Neural cell (in vitro differentiated cells): Measurements from ENCODE around the gene CHKB. TPM values are rescaled to one million over a fixed set of nuclear protein-coding genes. Genes with fewer than 3 reads are reported as not detected.

ENCODE experiments used
- H2AFZ ChIP-seq: fragments of 200-600, 300-800 bp; sonication (generic), shearing (Covaris generic); 2 replicates; pipeline ENCODE4 v1.6.0; 2014; ENCODE audit warnings: low read depth, mild to moderate bottlenecking, antibody characterized with exemption, low read length, moderate library complexity
- H3F3A ChIP-seq: fragments of 200-600 bp; shearing (Covaris generic); 2 replicates; pipeline ENCODE4 v1.6.1; 2016; ENCODE audit warnings: mild to moderate bottlenecking, moderate library complexity, mixed read lengths, antibody characterized with exemption, low read length; ENCODE audit not compliant: insufficient read depth, poor library complexity, severe bottlenecking
- H3K27ac ChIP-seq: fragments of 200-600, 300-800 bp; sonication (generic), shearing (Covaris generic); 2 replicates; pipeline ENCODE4 v1.5.1; 2014; ENCODE audit warnings: mild to moderate bottlenecking, low read length, moderate library complexity
- H3K27me3 ChIP-seq: fragments of 300-800, 200-600 bp; sonication (generic), shearing (Covaris generic); 2 replicates; pipeline ENCODE4 v1.6.0; 2014; ENCODE audit warnings: mild to moderate bottlenecking, low read depth, low read length, moderate library complexity; ENCODE audit not compliant: insufficient read depth
- H3K36me3 ChIP-seq: fragments of 300-800, 200-600 bp; sonication (generic), shearing (Covaris generic); 2 replicates; pipeline ENCODE4 v1.5.1; 2014; ENCODE audit warnings: mild to moderate bottlenecking, antibody characterized with exemption, low read length, moderate library complexity; ENCODE audit not compliant: insufficient read depth
- H3K4me2 ChIP-seq: fragments of 300-800, 200-600 bp; sonication (generic), shearing (Covaris generic); 2 replicates; pipeline ENCODE4 v1.6.0; 2014; ENCODE audit warnings: mild to moderate bottlenecking, low read length
- H3K4me3 ChIP-seq: fragments of 300-800, 200-600 bp; sonication (generic), shearing (Covaris generic); 2 replicates; pipeline ENCODE4 v1.5.1; 2014; ENCODE audit warnings: mild to moderate bottlenecking, low read length, moderate library complexity
- H3K79me2 ChIP-seq: fragments of 200-600 bp; shearing (Covaris generic); replicated peaks from 2 replicates; pipeline ENCODE4 v1.6.0; 2014; ENCODE audit warnings: mild to moderate bottlenecking, low read length, moderate library complexity; ENCODE audit not compliant: insufficient read depth
- H3K9ac ChIP-seq: fragments of 300-800, 200-600 bp; sonication (generic), shearing (Covaris generic); 2 replicates; pipeline ENCODE4 v1.6.1; 2016; ENCODE audit warnings: mild to moderate bottlenecking, low read length, mixed read lengths
- H3K9me2 ChIP-seq: fragments of 200-600 bp; shearing (Covaris generic); 2 replicates; pipeline ENCODE4 v1.6.1; 2016; ENCODE audit warnings: mild to moderate bottlenecking, low read length, mixed read lengths; ENCODE audit not compliant: insufficient read depth
- H3K9me3 ChIP-seq: fragments of 200-600, 300-800 bp; sonication (generic), shearing (Covaris generic); 2 replicates; pipeline ENCODE4 v1.6.1; 2016; ENCODE audit warnings: mild to moderate bottlenecking, mixed run types, low read length, moderate library complexity, mixed read lengths
- H4K20me1 ChIP-seq: fragments of 200-600 bp; shearing (Covaris generic); 2 replicates; pipeline ENCODE4 v1.6.1; 2016; ENCODE audit warnings: mild to moderate bottlenecking, mixed run types; ENCODE audit not compliant: insufficient read depth
- EP300 ChIP-seq: fragments of 450-650 bp; conservative IDR thresholded peaks from 2 replicates; pipeline ENCODE4 v1.6.1; 2014; ENCODE audit warnings: antibody characterized with exemption, mild to moderate bottlenecking, moderate library complexity; ENCODE audit not compliant: poor library complexity, severe bottlenecking
- EZH2 ChIP-seq: fragments of 200-600, 300-800 bp; shearing (Covaris generic), sonication (generic); IDR thresholded peaks from 2 replicates; pipeline ENCODE4 v1.6.1; 2014; ENCODE audit warnings: antibody characterized with exemption, low read length, borderline replicate concordance, mild to moderate bottlenecking; ENCODE audit not compliant: insufficient read depth, poor library complexity, severe bottlenecking
- MXI1 ChIP-seq: fragments of 450-650 bp; conservative IDR thresholded peaks from 2 replicates; pipeline ENCODE4 v1.6.1; 2014; ENCODE audit warnings: antibody characterized with exemption, mild to moderate bottlenecking; ENCODE audit not compliant: poor library complexity, severe bottlenecking
- POLR2AphosphoS5 ChIP-seq: IDR thresholded peaks from 2 replicates; pipeline ENCODE4 v1.6.1; 2012
- RAD21 ChIP-seq: fragments of 450-650 bp; conservative IDR thresholded peaks from 2 replicates; pipeline ENCODE4 v1.6.1; 2014; ENCODE audit warnings: antibody characterized with exemption, mild to moderate bottlenecking, moderate library complexity
- SMC3 ChIP-seq: fragments of 450-650 bp; conservative IDR thresholded peaks from 2 replicates; pipeline ENCODE4 v1.6.1; 2014; ENCODE audit warnings: antibody characterized with exemption, mild to moderate bottlenecking, moderate library complexity; ENCODE audit not compliant: poor library complexity
- TAF1 ChIP-seq: IDR thresholded peaks from 2 replicates; pipeline ENCODE4 v1.6.1; 2012; ENCODE audit warnings: low read depth
- polyA plus RNA-seq: library from polyadenylated mRNA; depleted of rRNA; stranded (reverse); fragments of >200 nt; gene quantifications from 2 replicates; pipeline ENCODE4 v1.2.3, GENCODE V29; 2014
- TF ChIP-seq, protein P1 (sequence below): fragments of 450-650 bp; IDR thresholded peaks from 2 replicates; pipeline ENCODE4 v1.5.1; 2014; ENCODE audit warnings: antibody characterized with exemption, mild to moderate bottlenecking, moderate library complexity; ENCODE audit not compliant: poor library complexity, severe bottlenecking
- TF ChIP-seq, protein P2 (sequence below): IDR thresholded peaks from 2 replicates; pipeline ENCODE4 v1.6.1; 2012; ENCODE audit warnings: borderline replicate concordance

Gene CHKB
- polyA plus RNA-seq, 1 donor from 2014 or later, result 173 TPM

DNA sequence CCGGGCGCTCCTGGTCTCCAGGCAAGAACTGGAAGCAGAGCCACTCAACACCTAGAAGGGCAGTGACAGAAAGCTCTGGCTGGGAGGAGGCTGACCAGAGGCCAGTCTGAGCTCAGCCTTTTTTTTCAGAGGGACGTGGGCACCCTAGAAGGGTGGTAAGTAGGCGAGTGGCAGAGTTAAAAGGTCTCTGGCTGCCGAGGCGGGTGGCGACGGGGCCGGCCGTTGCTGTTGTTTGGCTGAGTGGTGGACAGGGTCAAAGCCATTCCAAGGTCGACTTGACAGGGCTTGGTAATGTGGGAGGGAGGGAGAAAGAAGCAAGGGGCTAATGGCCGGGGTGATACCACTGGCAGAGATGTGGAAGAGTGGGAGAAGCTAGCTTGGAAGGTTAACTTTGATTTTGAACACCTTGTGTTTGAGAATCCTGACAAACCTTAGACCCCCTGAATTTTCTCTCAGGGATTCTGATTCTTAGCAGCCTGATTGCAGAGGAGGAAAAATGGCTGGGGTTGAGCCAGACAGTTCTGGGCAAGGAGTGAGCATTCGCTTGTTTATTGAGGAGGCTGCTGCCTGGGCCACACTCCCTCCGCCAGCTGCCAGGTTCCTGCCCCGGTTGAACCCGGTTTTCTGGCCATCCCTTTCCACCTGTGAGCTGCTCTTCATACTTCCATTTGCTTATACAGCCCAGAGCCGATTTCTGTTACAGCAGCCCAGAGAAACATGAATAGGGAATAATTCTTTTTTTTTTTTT, 19.1 kb downstream of the CHKB start:
- Histone ChIP-seq H3K27me3 (no peaks in the 10 kb centered on the region), H3K9ac (peak overlapping the region; percentile 74), H3K36me3 (peaks cover 4% of the 10 kb centered on the region), H3K27ac (peak overlapping the region; percentile 74), H3K4me3 (peak overlapping the region; percentile 70), H3K9me3 (no peaks in the 10 kb centered on the region), H3F3A (no peaks in the 10 kb centered on the region), H3K79me2 (no peaks in the 10 kb centered on the region), H3K4me2 (peak overlapping the region; percentile 72), H3K9me2 (no peaks in the 10 kb centered on the region), H4K20me1 (no peaks in the 10 kb centered on the region), H2AFZ (peak overlapping the region; percentile 8)
- TF ChIP-seq SMC3, result no peak
- TF ChIP-seq POLR2AphosphoS5, result no peak
- TF ChIP-seq, protein P1, sequence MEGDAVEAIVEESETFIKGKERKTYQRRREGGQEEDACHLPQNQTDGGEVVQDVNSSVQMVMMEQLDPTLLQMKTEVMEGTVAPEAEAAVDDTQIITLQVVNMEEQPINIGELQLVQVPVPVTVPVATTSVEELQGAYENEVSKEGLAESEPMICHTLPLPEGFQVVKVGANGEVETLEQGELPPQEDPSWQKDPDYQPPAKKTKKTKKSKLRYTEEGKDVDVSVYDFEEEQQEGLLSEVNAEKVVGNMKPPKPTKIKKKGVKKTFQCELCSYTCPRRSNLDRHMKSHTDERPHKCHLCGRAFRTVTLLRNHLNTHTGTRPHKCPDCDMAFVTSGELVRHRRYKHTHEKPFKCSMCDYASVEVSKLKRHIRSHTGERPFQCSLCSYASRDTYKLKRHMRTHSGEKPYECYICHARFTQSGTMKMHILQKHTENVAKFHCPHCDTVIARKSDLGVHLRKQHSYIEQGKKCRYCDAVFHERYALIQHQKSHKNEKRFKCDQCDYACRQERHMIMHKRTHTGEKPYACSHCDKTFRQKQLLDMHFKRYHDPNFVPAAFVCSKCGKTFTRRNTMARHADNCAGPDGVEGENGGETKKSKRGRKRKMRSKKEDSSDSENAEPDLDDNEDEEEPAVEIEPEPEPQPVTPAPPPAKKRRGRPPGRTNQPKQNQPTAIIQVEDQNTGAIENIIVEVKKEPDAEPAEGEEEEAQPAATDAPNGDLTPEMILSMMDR, result no peak
- TF ChIP-seq, protein P2, sequence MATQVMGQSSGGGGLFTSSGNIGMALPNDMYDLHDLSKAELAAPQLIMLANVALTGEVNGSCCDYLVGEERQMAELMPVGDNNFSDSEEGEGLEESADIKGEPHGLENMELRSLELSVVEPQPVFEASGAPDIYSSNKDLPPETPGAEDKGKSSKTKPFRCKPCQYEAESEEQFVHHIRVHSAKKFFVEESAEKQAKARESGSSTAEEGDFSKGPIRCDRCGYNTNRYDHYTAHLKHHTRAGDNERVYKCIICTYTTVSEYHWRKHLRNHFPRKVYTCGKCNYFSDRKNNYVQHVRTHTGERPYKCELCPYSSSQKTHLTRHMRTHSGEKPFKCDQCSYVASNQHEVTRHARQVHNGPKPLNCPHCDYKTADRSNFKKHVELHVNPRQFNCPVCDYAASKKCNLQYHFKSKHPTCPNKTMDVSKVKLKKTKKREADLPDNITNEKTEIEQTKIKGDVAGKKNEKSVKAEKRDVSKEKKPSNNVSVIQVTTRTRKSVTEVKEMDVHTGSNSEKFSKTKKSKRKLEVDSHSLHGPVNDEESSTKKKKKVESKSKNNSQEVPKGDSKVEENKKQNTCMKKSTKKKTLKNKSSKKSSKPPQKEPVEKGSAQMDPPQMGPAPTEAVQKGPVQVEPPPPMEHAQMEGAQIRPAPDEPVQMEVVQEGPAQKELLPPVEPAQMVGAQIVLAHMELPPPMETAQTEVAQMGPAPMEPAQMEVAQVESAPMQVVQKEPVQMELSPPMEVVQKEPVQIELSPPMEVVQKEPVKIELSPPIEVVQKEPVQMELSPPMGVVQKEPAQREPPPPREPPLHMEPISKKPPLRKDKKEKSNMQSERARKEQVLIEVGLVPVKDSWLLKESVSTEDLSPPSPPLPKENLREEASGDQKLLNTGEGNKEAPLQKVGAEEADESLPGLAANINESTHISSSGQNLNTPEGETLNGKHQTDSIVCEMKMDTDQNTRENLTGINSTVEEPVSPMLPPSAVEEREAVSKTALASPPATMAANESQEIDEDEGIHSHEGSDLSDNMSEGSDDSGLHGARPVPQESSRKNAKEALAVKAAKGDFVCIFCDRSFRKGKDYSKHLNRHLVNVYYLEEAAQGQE, result no peak

DNA sequence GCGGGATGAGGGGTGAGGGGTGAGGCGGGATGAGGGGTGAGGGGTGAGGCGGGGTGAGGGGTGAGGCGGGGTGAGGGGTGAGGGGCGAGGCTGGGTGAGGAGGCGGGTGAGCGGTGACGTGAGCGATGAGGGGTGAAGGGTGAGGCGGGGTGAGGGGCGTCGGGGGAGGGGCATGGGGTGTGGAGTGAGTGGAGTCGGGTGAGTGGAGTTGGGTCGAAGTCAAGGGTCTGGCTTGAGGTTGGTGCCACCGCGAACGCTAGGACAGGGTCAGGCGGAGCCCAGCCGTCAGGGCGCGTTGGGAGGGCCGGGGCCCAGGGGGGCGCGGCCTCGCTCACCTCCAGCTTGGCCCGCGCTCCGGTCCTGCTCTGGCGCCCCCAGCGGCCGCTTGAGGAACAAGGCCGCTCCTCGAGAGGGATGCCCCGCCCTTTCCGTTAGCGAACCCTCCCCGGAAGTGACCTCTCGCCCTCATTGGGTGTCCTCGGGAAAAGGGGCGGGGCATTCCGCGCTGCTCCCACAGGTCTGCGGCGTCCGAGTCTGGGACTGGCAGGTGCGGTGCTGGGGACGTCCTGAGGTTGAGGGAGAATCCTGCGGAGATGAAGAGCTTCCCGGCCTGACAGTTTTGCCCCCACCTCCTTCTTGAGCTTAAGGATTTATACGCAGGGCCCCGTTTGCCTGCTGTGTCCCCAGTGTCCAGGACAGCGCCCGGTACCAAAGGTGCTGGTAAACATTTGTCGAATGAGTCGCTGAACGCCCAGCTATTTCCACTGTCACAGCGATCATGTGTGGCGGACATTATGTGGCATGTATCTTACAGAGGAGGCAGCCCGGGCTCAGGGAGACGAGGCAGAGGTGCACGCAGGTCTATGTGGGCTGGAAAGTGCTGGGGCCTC, 19.9 kb downstream of the CHKB start, which contains the start of gene SYCE3:
Gene SYCE3 (minus strand): TSS at position 397 of the 890 bp plus-strand sequence. CDS start 6,514 bp downstream, outside the sequence.
- peak within 1 kb of the TSS; percentile 74 for H3K9ac ChIP-seq
- H2AFZ ChIP-seq, result peak within 1 kb of the TSS; percentile 32
- no peaks in the 10 kb centered on the region for H3K27me3 ChIP-seq
- H3K4me2 ChIP-seq, result peak within 1 kb of the TSS; percentile 72
- H3K27ac ChIP-seq, result peak within 1 kb of the TSS; percentile 74
- no peaks in the 10 kb centered on the region for H3K9me3 ChIP-seq
- H3K9me2 ChIP-seq, result no peaks in the 10 kb centered on the region
- peaks cover 3% of the 10 kb centered on the region for H3K36me3 ChIP-seq
- no peaks in the 10 kb centered on the region for H4K20me1 ChIP-seq
- no peaks in the 10 kb centered on the region for H3F3A ChIP-seq
- no peaks in the 10 kb centered on the region for H3K79me2 ChIP-seq
- TF ChIP-seq EZH2, result no peak
- peak; percentile 79 for TF ChIP-seq MXI1
- peak; percentile 60 for TF ChIP-seq RAD21
- TF ChIP-seq, protein P2, result no peak
- TF ChIP-seq, protein P1, result peak; percentile 98
- no peak for TF ChIP-seq TAF1
- TF ChIP-seq POLR2AphosphoS5, result peak; percentile 86
- peak; percentile 47 for TF ChIP-seq EP300
- peak; percentile 52 for TF ChIP-seq SMC3
- peak within 1 kb of the TSS; percentile 70 for H3K4me3 ChIP-seq
